GM10266 (cell line): Measurements from ENCODE around the gene PRR29.

ENCODE experiments used
- DNase-seq: peaks from one replicate; pipeline ENCODE4 v3.0.0; 2012; ENCODE audit errors: extremely low spot score
- CTCF ChIP-seq: IDR thresholded peaks from 2 replicates; pipeline ENCODE4 v1.5.1; 2012; ENCODE audit warnings: mild to moderate bottlenecking, low read depth; ENCODE audit not compliant: control insufficient read depth, insufficient read depth; ENCODE audit errors: missing control alignments

PRR29 gene

GRCh38 chr17:63998050-63998720 lies at the start of gene PRR29:
PRR29 (plus strand) TSS chr17:63998351; CDS start chr17:63998365, 14 bp downstream.
- TF ChIP-seq CTCF = no peak
- DNase-seq = peak; percentile 87

- no peak for DNase-seq
- TF ChIP-seq CTCF = no peak
Observed at GRCh38 chr17:63948521-63948920, 49.6 kb upstream of the PRR29 start.

- no peak for TF ChIP-seq CTCF
- no peak for DNase-seq
Observed at GRCh38 chr17:63949576-63950250, 48.4 kb upstream of the PRR29 start.

- peak; percentile 59 for DNase-seq
- TF ChIP-seq CTCF = peak; percentile 71
Observed at GRCh38 chr17:63950940-63951907, 46.9 kb upstream of the PRR29 start.

GRCh38 chr17:63954402-63955063 lies 43.6 kb upstream of the PRR29 start:
- no peak for TF ChIP-seq CTCF
- no peak for DNase-seq

- no peak for TF ChIP-seq CTCF
- DNase-seq = no peak
Observed at GRCh38 chr17:63955232-63955631, 42.9 kb upstream of the PRR29 start.
